Endothelial cell (in vitro differentiated cells): ENCODE results near the gene IRAG1. TPM values are rescaled to one million over a fixed set of nuclear protein-coding genes. Genes with fewer than 3 reads are reported as not detected.

ENCODE experiments used
- DNase-seq: peaks from one replicate; pipeline ENCODE4 v3.0.0; 2021; ENCODE audit warnings: low spot score
- H3K27ac Mint-ChIP-seq: one replicate; pipeline ENCODE4 v1.8.0; 2021; ENCODE audit warnings: mixed read lengths, inconsistent platforms; ENCODE audit not compliant: unreplicated experiment
- H3K27me3 Mint-ChIP-seq: one replicate; pipeline ENCODE4 v1.8.0; 2021; ENCODE audit warnings: mild to moderate bottlenecking, moderate library complexity, mixed read lengths, inconsistent platforms; ENCODE audit not compliant: unreplicated experiment
- H3K36me3 Mint-ChIP-seq: one replicate; pipeline ENCODE4 v1.8.0; 2021; ENCODE audit warnings: mild to moderate bottlenecking, low read depth, mixed read lengths, inconsistent platforms; ENCODE audit not compliant: unreplicated experiment
- H3K4me1 Mint-ChIP-seq: one replicate; pipeline ENCODE4 v1.8.0; 2021; ENCODE audit warnings: mild to moderate bottlenecking, mixed read lengths, inconsistent platforms; ENCODE audit not compliant: unreplicated experiment
- H3K4me3 Mint-ChIP-seq: one replicate; pipeline ENCODE4 v1.8.0; 2021; ENCODE audit warnings: mild to moderate bottlenecking, mixed read lengths, inconsistent platforms; ENCODE audit not compliant: unreplicated experiment
- H3K9me3 Mint-ChIP-seq: one replicate; pipeline ENCODE4 v1.8.0; 2021; ENCODE audit warnings: mixed read lengths, inconsistent platforms; ENCODE audit not compliant: unreplicated experiment
- CTCF ChIP-seq: fragments of 200-600 bp; sonication (generic); IDR thresholded peaks from one replicate; pipeline ENCODE4 v1.5.0; 2021; ENCODE audit warnings: antibody characterized with exemption; ENCODE audit not compliant: unreplicated experiment
- total RNA-seq: library from RNA; stranded (reverse); fragmentation: NEBNext Ultra II Directional; extraction: Animal tissue kit (Norgen Biotek cat#: 25700); gene quantifications from one replicate; pipeline ENCODE4 v1.2.1, GENCODE V29; 2021; ENCODE audit not compliant: unreplicated experiment

The IRAG1 gene
- total RNA-seq, 1 donor from 2014 or later = 8.7 TPM

DNA sequence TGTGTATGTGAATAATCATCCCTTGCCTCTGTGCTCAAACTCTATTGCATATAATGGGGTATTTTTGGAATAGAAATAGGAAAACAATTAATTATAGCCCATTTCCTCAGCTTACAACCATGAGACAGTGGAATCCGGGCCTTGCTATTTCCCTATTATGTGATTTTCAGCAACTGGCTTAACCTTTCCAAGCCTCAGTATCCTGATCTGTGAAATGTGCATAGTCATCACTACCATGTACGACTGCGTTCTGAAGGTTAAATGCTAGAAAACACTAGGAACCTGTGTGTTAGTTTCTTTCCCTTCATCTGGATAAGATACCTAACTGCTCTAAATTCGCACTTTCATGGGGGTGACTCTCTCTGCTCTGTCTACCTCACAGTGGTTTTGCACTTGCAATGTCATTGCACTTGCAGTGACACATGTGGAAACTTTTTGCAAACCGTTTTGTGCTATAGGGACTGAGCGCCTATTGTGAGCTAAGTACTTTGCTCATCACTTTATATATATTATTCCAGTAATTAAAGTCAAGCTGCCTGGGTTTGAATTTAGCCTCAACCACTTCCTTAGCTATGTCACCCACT is 48.3 kb downstream of the IRAG1 start:
- peaks cover 9% of the 10 kb centered on the region for H3K27me3 Mint-ChIP-seq
- H3K27ac Mint-ChIP-seq = no peak overlapping the region
- DNase-seq = no peak
- H3K4me3 Mint-ChIP-seq = no peak overlapping the region
- no peak for TF ChIP-seq CTCF
- no peaks in the 10 kb centered on the region for H3K36me3 Mint-ChIP-seq
- H3K9me3 Mint-ChIP-seq = no peaks in the 10 kb centered on the region
- peaks cover 17% of the 10 kb centered on the region for H3K4me1 Mint-ChIP-seq

Other genes with a start within 250 kb of the IRAG1 start
- gene AMPD3, start 238.5 kb downstream of the IRAG1 start, total RNA-seq = 23.2 TPM
- 32.8 TPM for gene RNF141, start 152.6 kb downstream of the IRAG1 start, total RNA-seq
- not detected for gene LYVE1, start 125.1 kb downstream of the IRAG1 start, total RNA-seq
- gene CTR9, start 57.5 kb upstream of the IRAG1 start, total RNA-seq = 43.5 TPM
- gene EIF4G2, start 115.2 kb upstream of the IRAG1 start, total RNA-seq = 1,184 TPM
- 55.0 TPM for gene ZBED5, start 164.3 kb upstream of the IRAG1 start, total RNA-seq